Uterus (tissue), 2 donors: ENCODE measurements around the gene CCDC178.

Experiments
- CTCF ChIP-seq, 4 experiments: fragments of 200-600 bp in 2 of 4; fragments of 450-650 bp in 2 of 4; sonication (generic) in 2 of 4; IDR thresholded peaks; one replicate each; pipeline ENCODE4 v1.5.1; 2016 to 2019; ENCODE audit warnings: antibody characterized with exemption in 4 of 4, mild to moderate bottlenecking in 2 of 4, moderate library complexity in 1 of 4
- POLR2A ChIP-seq, 2 donors: fragments of 450-650 bp; IDR thresholded peaks; one replicate each; pipeline ENCODE4 v1.6.1; 2016; ENCODE audit warnings: antibody characterized with exemption in 2 of 2, mild to moderate bottlenecking in 1 of 2, moderate library complexity in 1 of 2

- TF ChIP-seq POLR2A (IDR thresholded peaks at IDR 0.05) (no peak), CTCF (IDR thresholded peaks at IDR 0.05) (no peak)
Measured at GRCh38 chr18:33469699-33470098, 29.2 kb upstream of the CCDC178 start.
